ENCODE results near the gene GHR. TPM values are rescaled to one million over a fixed set of nuclear protein-coding genes. Genes with fewer than 3 reads are reported as not detected.

The GHR gene
- total RNA-seq, 2 donors from 2014 or later: 0.27 to 1.2 TPM

- WGBS, 2 experiments (ENCODE audit: insufficient coverage in 1 of 2, insufficient read length in 1 of 2): 90% methylated on average over 2 of the region's 2 CpGs
- H3K27me3 ChIP-seq (ENCODE audit: control insufficient read depth, insufficient read depth, low read length, poor library complexity, severe bottlenecking): no peaks in the 10 kb centered on the region
Measured at GRCh38 chr5:42653705-42654104, 230.5 kb downstream of the GHR start.

DNA sequence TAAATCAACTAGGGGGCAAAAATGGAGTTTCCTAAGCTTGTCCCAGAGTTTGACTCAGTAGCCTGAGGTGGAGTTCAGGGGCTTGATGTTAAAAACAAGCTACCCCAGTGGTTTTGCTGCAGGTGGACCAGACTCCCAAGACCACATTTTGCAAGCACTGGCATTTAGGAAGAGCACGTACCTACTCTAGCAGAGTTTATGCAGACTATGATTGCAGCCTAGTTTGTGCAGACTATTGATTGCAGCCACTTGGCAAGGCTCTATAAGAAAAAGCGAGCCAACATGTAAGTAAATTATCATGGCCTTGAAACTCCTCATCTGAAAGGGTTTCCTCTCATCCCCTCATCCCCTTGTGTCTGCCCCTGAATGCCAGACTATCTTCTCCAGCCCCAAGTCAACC is 231.4 kb downstream of the GHR start:
- no peak for DNase-seq
- Histone ChIP-seq H3K9me3 (ENCODE audit: control insufficient read depth, low read length) (peaks cover 10% of the 10 kb centered on the region), H3K36me3 (ENCODE audit: control insufficient read depth, insufficient read depth, low read length) (no peaks in the 10 kb centered on the region), H3K9ac (ENCODE audit: extremely low read depth, low read length, poor library complexity, severe bottlenecking) (no peak overlapping the region), H3K27me3 (ENCODE audit: control insufficient read depth, insufficient read depth, low read length, poor library complexity, severe bottlenecking) (no peaks in the 10 kb centered on the region), H3K27ac (ENCODE audit: low read depth, low read length) (no peak overlapping the region), H3K4me3 (ENCODE audit: low read length) (no peak overlapping the region), H3K4me1 (ENCODE audit: control insufficient read depth, insufficient read depth, low read length) (no peaks in the 10 kb centered on the region)
- no peaks in the 10 kb centered on the region for H3K4me1 Mint-ChIP-seq
- no peak overlapping the region for H3K27ac Mint-ChIP-seq
- no peaks in the 10 kb centered on the region for H3K36me3 Mint-ChIP-seq (ENCODE audit: low read depth)
- H3K9me3 Mint-ChIP-seq: peaks cover 12% of the 10 kb centered on the region
- TF ChIP-seq CTCF (conservative IDR thresholded peaks at IDR 0.05): no peak
- no peak overlapping the region for H3K4me3 Mint-ChIP-seq
- 87 to 89% methylated on average over 2 of the region's 2 CpGs for WGBS, 2 experiments (ENCODE audit: insufficient coverage in 1 of 2, insufficient read length in 1 of 2)
- H3K27me3 Mint-ChIP-seq (ENCODE audit: insufficient read depth): no peaks in the 10 kb centered on the region

More at GRCh38 chr5:42653705-42654104, 230.5 kb downstream of the GHR start:
- Mint-ChIP-seq H3K27ac (no peak overlapping the region), H3K27me3 (ENCODE audit: insufficient read depth) (no peaks in the 10 kb centered on the region), H3K36me3 (ENCODE audit: low read depth) (no peaks in the 10 kb centered on the region), H3K4me3 (no peak overlapping the region), H3K9me3 (peaks cover 3% of the 10 kb centered on the region), H3K4me1 (no peaks in the 10 kb centered on the region)
- Histone ChIP-seq H3K9me3 (ENCODE audit: control insufficient read depth, low read length) (peaks cover under 1% of the 10 kb centered on the region), H3K4me1 (ENCODE audit: control insufficient read depth, insufficient read depth, low read length) (no peaks in the 10 kb centered on the region), H3K4me3 (ENCODE audit: low read length) (no peak overlapping the region), H3K27ac (ENCODE audit: low read depth, low read length) (no peak overlapping the region), H3K9ac (ENCODE audit: extremely low read depth, low read length, poor library complexity, severe bottlenecking) (no peak overlapping the region), H3K36me3 (ENCODE audit: control insufficient read depth, insufficient read depth, low read length) (no peaks in the 10 kb centered on the region)
- TF ChIP-seq CTCF (conservative IDR thresholded peaks at IDR 0.05): no peak
- DNase-seq: no peak

DNA sequence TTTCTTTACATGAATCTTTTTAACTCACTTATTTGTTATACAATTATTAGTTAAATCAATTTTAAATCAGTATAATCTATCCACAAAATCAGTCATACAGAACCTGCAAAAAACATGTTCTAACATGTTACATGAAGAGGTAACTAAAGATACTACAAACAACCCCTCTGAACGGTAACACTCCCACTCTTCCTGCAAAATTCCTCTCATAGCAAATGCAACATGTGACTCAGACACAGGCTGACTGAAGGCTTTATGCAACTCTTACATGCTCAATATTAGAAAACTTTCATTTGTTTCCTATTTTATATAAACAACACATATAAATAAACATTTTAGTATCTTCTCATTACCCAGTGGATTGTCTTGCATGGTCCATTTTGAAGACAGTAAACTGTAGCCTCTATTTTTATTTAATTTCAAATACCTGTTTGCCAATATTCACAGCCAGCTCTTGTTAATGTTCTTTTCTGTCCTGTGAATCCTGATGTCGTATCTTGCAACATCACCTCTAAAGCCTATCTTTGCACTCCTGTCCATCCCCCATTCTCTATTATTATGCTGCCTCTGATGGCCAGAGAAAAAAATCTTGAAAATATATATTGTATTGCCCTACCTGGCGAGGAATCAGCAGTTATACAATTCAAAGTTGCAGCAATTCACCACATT is 232.9 kb downstream of the GHR start:
- no peak overlapping the region for H3K4me3 ChIP-seq (ENCODE audit: low read length)
- H3K9ac ChIP-seq (ENCODE audit: extremely low read depth, low read length, poor library complexity, severe bottlenecking): no peak overlapping the region
- Mint-ChIP-seq H3K27me3 (ENCODE audit: insufficient read depth) (peaks cover 1% of the 10 kb centered on the region), H3K4me3 (no peak overlapping the region), H3K4me1 (no peaks in the 10 kb centered on the region), H3K36me3 (ENCODE audit: low read depth) (no peaks in the 10 kb centered on the region), H3K27ac (no peak overlapping the region), H3K9me3 (peaks cover 19% of the 10 kb centered on the region)
- DNase-seq: no peak
- no peak overlapping the region for H3K27ac ChIP-seq (ENCODE audit: low read depth, low read length)
- no peaks in the 10 kb centered on the region for H3K36me3 ChIP-seq (ENCODE audit: control insufficient read depth, insufficient read depth, low read length)
- no peak for TF ChIP-seq CTCF (conservative IDR thresholded peaks at IDR 0.05)
- WGBS, 2 experiments (ENCODE audit: insufficient coverage in 1 of 2, insufficient read length in 1 of 2): 79 to 86% methylated on average over 2 to 3 of the region's 3 CpGs
- H3K9me3 ChIP-seq (ENCODE audit: control insufficient read depth, low read length): peaks cover 12% of the 10 kb centered on the region
- no peaks in the 10 kb centered on the region for H3K4me1 ChIP-seq (ENCODE audit: control insufficient read depth, insufficient read depth, low read length)
- H3K27me3 ChIP-seq (ENCODE audit: control insufficient read depth, insufficient read depth, low read length, poor library complexity, severe bottlenecking): no peaks in the 10 kb centered on the region
